Keratinocyte (primary cell): Measurements from ENCODE around the gene KRTAP4-4. TPM values are rescaled to one million over a fixed set of nuclear protein-coding genes. Genes with fewer than 3 reads are reported as not detected.

Source experiments
- DNase-seq: peaks from one replicate; pipeline ENCODE4 v3.0.0-alpha.2; 2011; ENCODE audit warnings: low read depth, missing footprints, low spot score
- FAIRE-seq: peaks from 2 replicates; lab custom pipeline; 2011; peaks lifted over from hg19 to GRCh38; lab: Jason Lieb, UNC
- H2AFZ ChIP-seq: 2 replicates; pipeline ENCODE4 v1.6.0; 2012; ENCODE audit warnings: low read length, control low read depth, inconsistent platforms; ENCODE audit not compliant: control insufficient read depth
- H3K27ac ChIP-seq: 2 replicates; pipeline ENCODE4 v1.5.1; 2011; ENCODE audit warnings: low read length; ENCODE audit not compliant: control insufficient read depth, insufficient read depth
- H3K27me3 ChIP-seq: 3 replicates; pipeline ENCODE4 v1.6.0; 2011; ENCODE audit warnings: low read length; ENCODE audit not compliant: control insufficient read depth, insufficient read depth; ENCODE audit errors: extremely low read depth
- H3K36me3 ChIP-seq, 2 experiments: 2 replicates in 1 of 2; 3 replicates in 1 of 2; pipeline ENCODE4 v1.5.1; 2011; ENCODE audit warnings: low read length in 2 of 2, mild to moderate bottlenecking in 1 of 2; ENCODE audit not compliant: control insufficient read depth in 2 of 2, insufficient read depth in 2 of 2; ENCODE audit errors: extremely low read depth in 1 of 2
- H3K4me1 ChIP-seq: 3 replicates; pipeline ENCODE4 v1.5.1; 2011; ENCODE audit warnings: low read length; ENCODE audit not compliant: control insufficient read depth, insufficient read depth; ENCODE audit errors: extremely low read depth
- H3K4me2 ChIP-seq: 3 replicates; pipeline ENCODE4 v1.6.0; 2011; ENCODE audit warnings: low read depth, low read length; ENCODE audit not compliant: control insufficient read depth, insufficient read depth; ENCODE audit errors: extremely low read depth
- H3K4me3 ChIP-seq, 3 experiments: fragments of 200-600 bp in 1 of 3; sonication (generic) in 1 of 3; 2 replicates in 2 of 3; 3 replicates in 1 of 3; pipeline ENCODE4 v1.5.1; 2011 to 2016; ENCODE audit warnings: low read length in 3 of 3, mild to moderate bottlenecking in 3 of 3, control low read depth in 2 of 3, inconsistent platforms in 1 of 3, low read depth in 1 of 3, mixed read lengths in 1 of 3, mixed run types in 1 of 3, moderate library complexity in 1 of 3; ENCODE audit not compliant: control insufficient read depth in 2 of 3, insufficient read depth in 2 of 3; ENCODE audit errors: extremely low read depth in 1 of 3
- H3K79me2 ChIP-seq: 2 replicates; pipeline ENCODE4 v1.6.0; 2012; ENCODE audit warnings: low read length; ENCODE audit not compliant: control insufficient read depth, insufficient read depth
- H3K9ac ChIP-seq: 3 replicates; pipeline ENCODE4 v1.6.0; 2011; ENCODE audit warnings: low read length; ENCODE audit not compliant: control insufficient read depth, insufficient read depth; ENCODE audit errors: extremely low read depth
- H3K9me1 ChIP-seq: 3 replicates; pipeline ENCODE4 v1.6.0; 2011; ENCODE audit warnings: low read length; ENCODE audit not compliant: control insufficient read depth, insufficient read depth; ENCODE audit errors: extremely low read depth
- H3K9me3 ChIP-seq: 2 replicates; pipeline ENCODE4 v1.5.1; 2012; ENCODE audit warnings: low read depth, low read length; ENCODE audit not compliant: control insufficient read depth
- H4K20me1 ChIP-seq: 3 replicates; pipeline ENCODE4 v1.6.0; 2011; ENCODE audit warnings: low read length; ENCODE audit not compliant: control insufficient read depth, insufficient read depth; ENCODE audit errors: extremely low read depth
- CTCF ChIP-seq, 3 experiments: IDR thresholded peaks in 1 of 3; conservative IDR thresholded peaks in 1 of 3; optimal IDR thresholded peaks in 1 of 3; 2 replicates in 2 of 3; 3 replicates in 1 of 3; pipeline versions ENCODE3 to v1.5.1; 2011; ENCODE audit warnings: low read length in 3 of 3, mild to moderate bottlenecking in 3 of 3, moderate library complexity in 2 of 3, control low read depth in 1 of 3, inconsistent platforms in 1 of 3; ENCODE audit not compliant: insufficient read depth in 2 of 3; ENCODE audit errors: extremely low read depth in 1 of 3
- EZH2 ChIP-seq: IDR thresholded peaks from one replicate; pipeline ENCODE4 v1.6.1; 2012; ENCODE audit warnings: inconsistent platforms, mild to moderate bottlenecking, low read length, moderate library complexity
- dilution Hi-C: fragments of 300-500 bp; cut with MboI; formaldehyde crosslinking; loops from one replicate; pipeline ENCODE4 v1.7.0; 2020; ENCODE audit warnings: low sequenced_read_pairs; ENCODE audit not compliant: extremely low pct_ligation_motif_present
- polyA minus RNA-seq, 3 experiments: library from RNA; depleted of rRNA, polyadenylated mRNA; stranded (reverse); fragments of >200 nt; gene quantifications; 1 replicate in 1 of 3; 2 replicates in 1 of 3; 3 replicates in 1 of 3; pipeline ENCODE4 v1.2.3, GENCODE V29; 2011
- polyA plus RNA-seq, 5 experiments: library from polyadenylated mRNA; depleted of rRNA in 3 of 5; stranded (reverse) in 3 of 5; stranded (forward) in 1 of 5; unstranded in 1 of 5; fragments of >200 nt; gene quantifications; 1 replicate in 1 of 5; 2 replicates in 3 of 5; 3 replicates in 1 of 5; pipeline versions ENCODE4 v1.2.1 to v1.2.3, GENCODE V29; 2011 to 2012; ENCODE audit warnings: missing spikeins in 2 of 5, low read depth in 1 of 5, low replicate concordance in 1 of 5

The KRTAP4-4 gene
- polyA plus RNA-seq = not detected in 3 replicates
- polyA plus RNA-seq (2011; ENCODE audit: low read depth) = not detected
- not detected in 2 replicates for polyA plus RNA-seq (2011; cell fraction: cytosol; rRNA removed)
- polyA plus RNA-seq (2011; cell fraction: nucleus; rRNA removed) = not detected in 2 replicates
- not detected in 2 replicates for polyA plus RNA-seq (2012; ENCODE audit: low replicate concordance)
- not detected in 3 replicates for polyA minus RNA-seq
- not detected for polyA minus RNA-seq (2011; cell fraction: cytosol; rRNA and poly(A)+ RNA removed)
- not detected in 2 replicates for polyA minus RNA-seq (2011; cell fraction: nucleus; rRNA and poly(A)+ RNA removed)

- Histone ChIP-seq H4K20me1 (no peaks in the 10 kb centered on the region), H3K4me3 (no peak within 1 kb of the TSS), H3K9me3 (no peaks in the 10 kb centered on the region), H3K4me1 (no peaks in the 10 kb centered on the region), H2AFZ (no peak within 1 kb of the TSS), H3K9ac (no peak within 1 kb of the TSS), H3K27ac (no peak within 1 kb of the TSS), H3K9me1 (no peaks in the 10 kb centered on the region), H3K27me3 (no peaks in the 10 kb centered on the region), H3K36me3 (no peaks in the 10 kb centered on the region), H3K79me2 (no peaks in the 10 kb centered on the region), H3K4me2 (no peak within 1 kb of the TSS)
- TF ChIP-seq CTCF (optimal IDR thresholded peaks at IDR 0.05 in 1 of 3, IDR thresholded peaks at IDR 0.05 in 1 of 3, conservative IDR thresholded peaks at IDR 0.05 in 1 of 3; ENCODE audit: extremely low read depth in 1 of 3, insufficient read depth in 2 of 3, low read length in 3 of 3) (no peak), EZH2 (no peak)
- FAIRE-seq = no peak
- DNase-seq = no peak
- dilution Hi-C loops = no loop called here
Observed at GRCh38 chr17:41160648-41161047, at the start of gene KRTAP4-4. TSS of gene KRTAP4-4 (minus strand) at chr17:41160748. CDS start at chr17:41160691, 57 bp downstream.

- DNase-seq = no peak
- Histone ChIP-seq H3K36me3 (no peaks in the 10 kb centered on the region), H2AFZ (no peak overlapping the region), H3K9me3 (no peaks in the 10 kb centered on the region), H3K27ac (no peak overlapping the region), H4K20me1 (no peaks in the 10 kb centered on the region), H3K9me1 (no peaks in the 10 kb centered on the region), H3K79me2 (no peaks in the 10 kb centered on the region), H3K4me1 (no peaks in the 10 kb centered on the region), H3K9ac (no peak overlapping the region), H3K27me3 (no peaks in the 10 kb centered on the region), H3K4me3 (no peak overlapping the region), H3K4me2 (no peak overlapping the region)
- no peak for FAIRE-seq
- dilution Hi-C loops = no loop called here
- no peak for TF ChIP-seq CTCF (optimal IDR thresholded peaks at IDR 0.05 in 1 of 3, IDR thresholded peaks at IDR 0.05 in 1 of 3, conservative IDR thresholded peaks at IDR 0.05 in 1 of 3; ENCODE audit: extremely low read depth in 1 of 3, insufficient read depth in 2 of 3, low read length in 3 of 3)
- no peak for TF ChIP-seq EZH2
Observed at GRCh38 chr17:41199421-41200078, 39.0 kb upstream of the KRTAP4-4 start.
